HG02588 (cell line): ENCODE results near the gene PGLYRP3.

Source experiments
- ATAC-seq: cut with Tn5 transposase; IDR thresholded peaks from one replicate; pipeline ENCODE4 v1.9.1; 2021; ENCODE audit warnings: mild to moderate bottlenecking, moderate library complexity; ENCODE audit not compliant: unreplicated experiment

PGLYRP3 gene

GRCh38 chr1:153261281-153262069, 51.3 kb downstream of the PGLYRP3 start:
- ATAC-seq = no peak

GRCh38 chr1:153260585-153261280, 52.0 kb downstream of the PGLYRP3 start:
- no peak for ATAC-seq

- ATAC-seq = no peak
These were observed 53.4 kb downstream of the PGLYRP3 start, which contains the start of gene LORICRIN for GRCh38 chr1:153259387-153259786. Gene LORICRIN, plus strand, starts transcription at chr1:153259687. Its CDS starts 1,263 bp downstream, at chr1:153260950.

GRCh38 chr1:153253693-153254092, 59.1 kb downstream of the PGLYRP3 start:
- ATAC-seq = peak; percentile 50

- no peak for ATAC-seq
These were observed 59.7 kb downstream of the PGLYRP3 start for GRCh38 chr1:153253076-153253475.

GRCh38 chr1:153251988-153252387, 60.8 kb downstream of the PGLYRP3 start:
- ATAC-seq = no peak

- ATAC-seq = no peak
These were observed 61.2 kb downstream of the PGLYRP3 start for GRCh38 chr1:153251562-153251961.

GRCh38 chr1:153251087-153251486, 61.7 kb downstream of the PGLYRP3 start:
- no peak for ATAC-seq

GRCh38 chr1:153250166-153250565, 62.6 kb downstream of the PGLYRP3 start:
- ATAC-seq = no peak

- no peak for ATAC-seq
These were observed 64.4 kb downstream of the PGLYRP3 start for GRCh38 chr1:153248176-153248879.
